Pulmonary artery endothelial cell (primary cell): ENCODE results near the gene NOS1AP. TPM values are rescaled to one million over a fixed set of nuclear protein-coding genes. Genes with fewer than 3 reads are reported as not detected.
"Not testable (repeated sequence)": the region's sequence is repeated elsewhere in the genome, so short reads cannot be mapped to it uniquely, and the experiment has no call there.

ENCODE experiments used
- DNase-seq: peaks from one replicate; pipeline ENCODE4 v3.0.0-alpha.2; 2011; ENCODE audit warnings: low read depth, low spot score
- total RNA-seq: library from RNA; depleted of rRNA; stranded (reverse); fragments of >200 nt; gene quantifications from 2 replicates; pipeline ENCODE4 v1.2.3, GENCODE V29; 2014

NOS1AP gene
- total RNA-seq, 1 donor from 2014 or later, result 0.53 TPM

DNA sequence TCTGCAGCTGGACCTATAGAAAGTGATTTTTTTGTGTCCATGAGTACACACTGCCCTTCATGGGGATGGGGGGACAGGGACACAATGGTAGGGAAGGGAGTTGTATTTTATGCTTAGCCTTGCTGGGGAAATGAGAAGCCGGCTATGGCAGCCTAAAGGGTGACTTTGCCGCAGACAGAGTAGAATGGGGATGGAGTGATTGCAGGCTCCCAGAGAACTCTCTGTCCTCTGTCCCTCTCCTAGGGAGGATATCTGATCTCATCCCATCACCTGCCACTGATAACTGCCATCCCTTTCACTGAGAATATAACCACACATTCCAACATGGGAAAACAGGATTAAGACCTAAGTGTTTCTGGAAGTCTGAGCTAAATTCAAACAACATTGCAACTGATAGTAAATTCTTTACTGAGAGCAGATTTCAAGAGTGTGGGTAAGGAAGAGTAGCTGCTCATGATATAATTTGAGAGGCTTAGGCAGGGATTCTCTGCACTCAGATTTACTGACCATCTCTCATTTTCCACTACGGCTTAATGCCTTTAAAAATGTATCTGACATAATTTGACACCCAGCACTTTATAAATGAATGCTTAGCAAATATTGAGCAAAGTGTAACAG lies 328.6 kb downstream of the NOS1AP start:
- DNase-seq, result no peak

DNA sequence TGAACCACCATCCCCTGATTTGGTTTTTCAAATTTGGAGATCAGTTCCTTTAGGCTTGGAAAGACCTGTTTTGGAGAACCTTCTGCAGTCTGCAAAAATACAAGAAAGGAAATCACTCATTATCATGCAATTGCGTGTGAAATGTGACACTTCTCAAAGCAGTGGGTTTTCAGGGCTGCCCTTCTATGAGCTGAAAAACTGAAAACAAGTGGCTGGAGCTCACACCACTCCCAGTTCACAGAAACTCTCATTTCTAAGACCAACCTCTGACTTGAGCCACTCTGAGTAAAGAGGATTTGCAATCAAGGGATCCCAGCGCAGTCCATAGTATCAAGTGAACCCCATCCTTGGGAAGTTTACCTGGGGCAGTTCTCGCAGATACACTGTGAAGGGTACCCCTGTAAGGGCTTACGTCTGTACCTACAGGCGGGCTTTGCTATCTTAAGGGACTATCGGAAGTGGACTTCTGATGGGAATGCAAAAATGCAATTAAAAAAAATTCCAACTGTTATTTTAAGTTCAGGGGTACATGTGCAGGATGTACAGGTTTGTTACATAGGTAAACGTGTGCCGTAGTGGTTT lies 329.6 kb downstream of the NOS1AP start:
- DNase-seq, result no peak

DNA sequence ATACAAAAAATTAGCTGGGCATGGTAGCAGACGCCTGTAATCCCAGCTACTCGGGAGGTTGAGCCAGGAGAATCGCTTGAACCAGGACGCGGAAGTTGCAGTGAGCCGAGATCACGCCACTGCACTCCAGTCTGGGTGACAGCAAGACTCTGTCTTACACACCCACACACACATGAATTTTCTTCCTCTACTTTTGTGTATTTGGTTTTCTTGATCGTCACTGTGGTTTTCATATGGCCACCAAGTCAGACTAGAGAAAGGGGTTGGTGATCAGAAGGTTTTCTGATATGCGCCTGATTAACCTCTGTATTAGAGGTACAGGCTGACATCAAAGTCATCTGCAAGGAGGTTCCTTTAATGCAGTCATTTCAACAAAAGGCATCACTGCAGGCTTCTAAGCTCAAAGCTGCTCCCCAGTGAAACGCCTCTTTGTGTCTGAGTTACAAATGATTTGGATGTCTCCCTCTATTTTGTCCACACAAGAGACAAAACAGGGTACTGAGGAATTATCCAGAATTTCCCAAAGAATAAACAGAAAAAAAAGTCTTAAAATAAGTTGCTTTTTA lies 331.4 kb downstream of the NOS1AP start:
- no peak for DNase-seq

DNA sequence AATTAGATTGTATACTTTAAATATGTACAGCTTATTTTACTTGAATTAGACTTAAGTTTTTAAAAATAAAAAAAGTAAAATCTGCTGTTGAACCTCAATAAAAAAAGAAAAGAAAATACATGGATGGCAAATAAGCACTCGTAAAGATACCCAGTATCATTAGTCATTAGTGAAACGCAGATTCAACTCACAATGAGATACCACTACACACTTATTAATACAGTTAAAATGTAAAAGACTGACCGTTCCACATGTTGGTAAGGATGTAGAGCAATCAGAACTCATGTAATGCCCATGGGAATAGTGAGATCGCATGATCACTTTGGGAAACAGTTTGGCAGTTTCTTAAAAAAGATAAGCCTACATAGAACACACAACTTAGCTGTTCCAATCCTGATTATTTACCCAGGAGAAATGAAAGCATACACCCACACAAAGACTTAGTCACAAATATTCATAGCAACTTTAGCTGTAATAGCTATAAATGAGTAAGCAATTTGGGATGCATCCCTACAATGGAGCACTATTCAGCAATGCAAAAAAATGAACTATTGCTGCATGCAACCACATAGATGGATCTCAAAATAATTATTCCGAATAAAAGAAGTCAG lies 335.2 kb downstream of the NOS1AP start:
- DNase-seq, result no peak

DNA sequence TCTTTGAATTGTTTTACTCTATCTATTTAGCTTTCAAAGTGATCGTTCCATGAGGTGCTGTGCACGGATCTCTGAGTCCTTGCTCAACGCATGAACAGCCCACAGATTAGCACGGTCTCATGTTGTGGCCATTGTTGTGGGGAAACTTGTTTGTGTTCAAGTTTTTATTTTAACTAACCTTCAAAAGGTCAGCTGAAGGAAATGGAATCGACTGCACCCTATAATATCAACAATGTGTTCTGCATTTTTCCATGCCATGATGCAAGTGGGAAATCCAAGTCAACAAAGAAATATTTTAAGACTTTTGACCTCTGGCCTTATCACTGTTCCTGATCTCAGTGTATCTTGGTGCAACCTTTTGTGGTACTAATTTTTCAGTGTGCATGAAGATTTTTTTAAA lies 336.3 kb downstream of the NOS1AP start:
- no peak for DNase-seq

DNA sequence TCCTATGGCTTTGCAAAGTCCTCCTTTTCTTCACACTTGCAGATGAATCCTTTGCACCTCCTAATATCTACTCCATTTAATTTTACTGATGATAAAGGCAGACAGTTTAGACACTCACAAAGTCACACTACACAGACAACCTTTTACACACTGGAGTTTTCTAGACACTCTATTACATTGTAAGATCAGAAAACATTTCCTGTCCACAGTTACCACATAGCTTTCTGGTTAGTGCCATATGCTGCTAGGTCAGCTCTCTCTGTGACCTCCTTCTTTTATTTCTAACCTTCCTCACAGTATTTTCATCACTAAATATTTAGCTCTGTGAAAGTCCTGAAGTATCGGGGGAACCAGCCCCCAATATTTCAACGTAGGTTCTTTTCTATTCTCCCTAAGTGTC lies 337.3 kb downstream of the NOS1AP start:
- no peak for DNase-seq

DNA sequence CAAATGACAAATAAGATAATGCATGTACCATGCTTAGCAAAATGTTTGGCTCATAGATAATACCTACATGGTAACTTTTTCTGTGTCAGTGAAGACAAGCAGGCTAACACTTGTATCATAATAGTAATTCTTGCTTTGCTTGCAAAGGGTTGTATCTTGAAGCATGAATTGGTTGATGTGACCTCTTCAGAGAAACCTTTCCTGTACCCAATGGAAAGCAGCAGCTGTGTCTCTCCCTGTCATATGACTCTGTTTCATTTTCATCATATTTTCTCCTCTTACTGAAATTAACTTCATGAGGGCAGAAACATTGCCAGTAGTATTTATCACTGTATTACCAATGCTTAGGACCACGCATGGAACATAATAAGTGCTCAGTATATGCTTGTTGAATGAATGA lies 338.0 kb downstream of the NOS1AP start:
- DNase-seq, result no peak

DNA sequence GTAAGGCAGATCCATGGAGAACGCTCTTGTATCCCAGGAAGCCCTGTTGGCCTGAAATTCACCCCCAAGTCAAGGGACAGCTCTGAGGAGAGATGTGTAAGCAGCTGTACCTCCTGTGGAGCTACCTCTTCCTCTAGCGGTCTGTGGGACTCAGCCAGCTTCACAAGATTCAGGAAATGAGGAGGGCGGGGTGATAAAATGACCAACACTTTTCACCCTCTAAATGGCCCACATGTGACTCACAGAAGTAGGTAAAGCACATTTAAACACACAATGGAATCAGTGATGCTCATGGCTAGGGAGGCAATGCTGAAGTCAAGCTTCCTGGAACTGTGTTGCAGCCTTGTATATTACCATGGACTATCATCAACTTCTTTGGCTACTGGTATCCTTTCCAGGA lies 342.5 kb downstream of the NOS1AP start, which contains the start of gene SH2D1B:
Gene SH2D1B, minus strand, starts transcription at position 135 of the 400 bp plus-strand sequence. Its CDS starts 120 bp downstream, at position 15.
- no peak for DNase-seq

DNA sequence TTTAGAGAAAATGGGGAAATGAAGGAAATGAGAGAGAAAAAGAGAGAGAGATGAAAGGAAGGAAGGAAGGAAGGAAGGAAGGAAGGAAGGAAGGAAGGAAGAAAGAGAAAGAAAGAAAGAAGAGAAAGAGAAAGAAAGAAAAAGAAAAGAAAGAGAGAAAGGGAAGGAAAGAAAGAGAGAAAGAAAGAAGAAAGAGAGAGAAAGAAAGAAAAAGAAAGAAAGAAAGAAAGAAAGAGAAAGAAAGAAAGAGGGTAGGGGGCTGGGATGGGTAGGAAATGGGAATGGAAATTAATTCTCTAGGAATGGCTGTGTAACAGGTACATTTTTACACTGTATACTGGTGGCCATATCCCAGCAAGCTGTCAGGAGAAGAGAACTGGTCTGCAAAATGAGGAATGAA lies 346.7 kb downstream of the NOS1AP start:
- no peak for DNase-seq

DNA sequence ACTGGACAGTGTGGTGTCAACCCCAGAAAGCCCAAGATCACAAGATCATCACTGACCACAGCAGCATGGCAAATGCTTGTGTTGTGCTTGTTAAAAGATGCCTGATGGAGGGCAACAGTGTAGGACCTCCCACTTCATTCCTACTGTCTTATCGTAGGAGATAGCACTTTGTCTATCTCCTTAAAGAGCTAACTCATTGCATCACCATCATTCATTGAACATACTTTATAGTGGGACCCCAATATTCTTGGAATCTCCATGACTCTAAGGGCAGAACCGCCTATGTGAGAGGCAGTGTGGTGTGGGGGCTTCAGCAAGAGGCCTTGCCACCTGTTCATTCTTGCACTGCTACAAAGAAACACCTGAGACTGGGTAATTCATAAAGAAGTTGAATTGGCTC lies 347.4 kb downstream of the NOS1AP start:
- no peak for DNase-seq

DNA sequence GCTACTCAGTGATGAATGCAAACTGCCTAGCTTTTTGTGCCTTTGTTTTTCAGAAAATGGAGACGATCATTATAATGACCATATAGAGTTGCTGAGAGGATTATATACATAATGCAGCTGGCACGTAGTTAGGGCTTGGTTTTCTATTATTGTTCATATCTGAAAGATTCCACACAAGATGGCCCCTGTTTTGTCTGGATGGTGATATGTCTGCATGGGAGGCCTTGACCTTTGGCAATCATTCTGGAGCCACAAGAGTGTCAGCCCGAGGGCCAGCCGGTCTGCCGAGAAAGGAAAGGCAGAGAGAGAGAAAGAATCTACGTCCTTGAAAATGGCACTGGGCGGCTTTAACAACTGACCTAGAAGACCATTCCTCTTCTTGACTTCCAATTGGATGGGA lies 348.2 kb downstream of the NOS1AP start:
- no peak for DNase-seq

DNA sequence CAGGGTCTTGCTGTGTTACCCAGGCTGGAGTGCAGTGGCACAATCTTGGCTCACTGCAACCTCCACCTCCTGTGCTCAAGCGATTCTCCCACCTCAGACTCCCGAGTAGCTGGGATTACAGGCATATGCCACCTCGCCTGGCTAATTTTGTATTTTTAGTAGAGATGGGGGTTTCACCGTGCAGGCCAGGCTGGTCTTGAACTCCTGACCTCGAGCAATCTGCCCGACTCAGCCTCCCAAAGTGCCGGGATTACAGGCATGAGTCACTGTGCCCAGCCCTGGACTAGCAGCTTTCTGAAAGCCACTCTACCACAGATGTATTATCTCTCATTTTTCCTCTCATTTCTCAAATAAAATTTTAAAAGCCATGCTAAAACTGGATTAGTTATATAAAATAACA lies 349.1 kb downstream of the NOS1AP start:
- not testable (repeated sequence) for DNase-seq

DNA sequence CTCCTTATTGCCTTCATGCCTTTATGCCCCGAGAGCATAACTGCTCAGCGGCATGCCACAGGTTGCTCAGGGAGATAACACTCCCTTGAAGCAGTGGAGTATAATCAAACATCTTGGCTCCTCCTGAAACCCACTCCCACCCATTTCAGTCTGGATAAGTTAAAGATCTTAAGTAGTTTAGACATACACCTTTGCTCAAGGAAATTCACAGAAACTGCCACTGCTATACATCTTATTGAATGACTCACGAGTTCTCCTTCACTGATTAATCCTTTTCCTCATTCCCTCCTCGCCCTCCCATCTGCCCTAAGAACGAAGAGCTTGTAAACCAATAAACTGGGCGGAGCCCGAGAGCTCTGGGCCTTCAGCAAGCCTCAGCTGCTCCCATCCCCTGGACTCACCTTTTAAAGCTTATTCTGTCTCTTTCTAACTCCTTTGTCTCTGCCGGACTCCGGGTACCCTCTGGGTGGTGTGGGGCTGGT lies 350.0 kb downstream of the NOS1AP start:
- not testable (repeated sequence) for DNase-seq

Other genes starting within 250 kb of the NOS1AP start
- 0.13 and 0.28 TPM in 2 replicates for gene OLFML2B, start 45.8 kb upstream of the NOS1AP start, total RNA-seq